PC-9 (cell line): Measurements from ENCODE around the gene ABCD2. TPM values are rescaled to one million over a fixed set of nuclear protein-coding genes. Genes with fewer than 3 reads are reported as not detected.

Experiments
- BruUV-seq: library from RNA; stranded (reverse); fragments of 400-500 nt; replicated peaks from 2 replicates; lab custom pipeline; 2021; lab: Mats Ljungman, UMichigan
- CTCF ChIA-PET: fragments of 300-600 bp; sonication (Branson Sonifier 250); formaldehyde crosslinking; loops from one replicate; lab custom pipeline; 2022; ENCODE audit warnings: antibody characterized with exemption; lab: Charles Lee
- POLR2A ChIA-PET: fragments of 300-600 bp; sonication (Branson Sonifier 250); formaldehyde crosslinking; loops from one replicate; lab custom pipeline; 2022; ENCODE audit warnings: antibody characterized with exemption; ENCODE audit not compliant: unreplicated experiment; lab: Charles Lee
- DNase-seq, 2 experiments: peaks; one replicate each; pipeline versions ENCODE4 v3.0.0 to v3.0.0-alpha.2; 2015 to 2022; ENCODE audit warnings: mixed read lengths in 1 of 2
- H2AFZ ChIP-seq: fragments of 200-600 bp; sonication (generic); 2 replicates; pipeline ENCODE4 v1.8.1; 2017; ENCODE audit warnings: antibody characterized with exemption
- H3F3A ChIP-seq: fragments of 200-600 bp; sonication (generic); 2 replicates; pipeline ENCODE4 v1.8.1; 2017; ENCODE audit warnings: antibody characterized with exemption, mild to moderate bottlenecking, low read depth; ENCODE audit not compliant: insufficient read depth
- H3K27ac ChIP-seq: fragments of 200-600 bp; sonication (generic); 2 replicates; pipeline ENCODE4 v1.6.1; 2016; ENCODE audit warnings: mixed run types
- H3K27me3 ChIP-seq: fragments of 200-600 bp; sonication (generic); 2 replicates; pipeline ENCODE4 v1.6.1; 2016; ENCODE audit warnings: low read depth, mixed run types; ENCODE audit not compliant: insufficient read depth
- H3K36me3 ChIP-seq: fragments of 200-600 bp; sonication (generic); 2 replicates; pipeline ENCODE4 v1.6.1; 2016; ENCODE audit warnings: low read depth, mixed run types
- H3K4me1 ChIP-seq: fragments of 200-600 bp; sonication (generic); replicated peaks from 2 replicates; pipeline ENCODE4 v1.6.1; 2016; ENCODE audit warnings: mixed run types; ENCODE audit not compliant: insufficient read depth
- H3K4me2 ChIP-seq: fragments of 200-600 bp; sonication (generic); 2 replicates; pipeline ENCODE4 v1.6.1; 2017; ENCODE audit warnings: mixed run types
- H3K4me3 ChIP-seq: fragments of 200-600 bp; sonication (generic); 2 replicates; pipeline ENCODE4 v1.6.1; 2016; ENCODE audit warnings: mixed run types
- H3K79me2 ChIP-seq: fragments of 200-600 bp; sonication (generic); 2 replicates; pipeline ENCODE4 v1.6.1; 2017; ENCODE audit warnings: low read depth, mixed run types
- H3K9me2 ChIP-seq: fragments of 200-600 bp; sonication (generic); 2 replicates; pipeline ENCODE4 v1.8.1; 2017; ENCODE audit warnings: mild to moderate bottlenecking; ENCODE audit not compliant: insufficient read depth
- H3K9me3 ChIP-seq: fragments of 200-600 bp; sonication (generic); 2 replicates; pipeline ENCODE4 v1.8.1; 2016; ENCODE audit warnings: low read depth; ENCODE audit not compliant: insufficient read depth
- H4K20me1 ChIP-seq: fragments of 200-600 bp; sonication (generic); 2 replicates; pipeline ENCODE4 v1.8.1; 2017; ENCODE audit not compliant: insufficient read depth
- EZH2 ChIP-seq: fragments of 200-600 bp; sonication (generic); IDR thresholded peaks from 2 replicates; pipeline ENCODE4 v1.8.0; 2017; ENCODE audit warnings: antibody characterized with exemption, low read depth
- intact Hi-C: fragments of 100-400 bp; cut with micrococcal nuclease; formaldehyde crosslinking; loops from one replicate; pipeline ENCODE4 v1.10.0; 2022; ENCODE audit not compliant: unreplicated experiment
- total RNA-seq: library from RNA; stranded (reverse); gene quantifications from 2 replicates; pipeline ENCODE4 v1.2.3, GENCODE V29; 2021
- TF ChIP-seq, protein P1 (sequence below): fragments of 200-600 bp; sonication (generic); conservative IDR thresholded peaks from 2 replicates; pipeline ENCODE4 v1.6.1; 2017; ENCODE audit warnings: mixed run types, antibody characterized with exemption, mild to moderate bottlenecking, moderate library complexity

Gene ABCD2
- total RNA-seq, 1 experiment from 2014 or later = not detected

DNA sequence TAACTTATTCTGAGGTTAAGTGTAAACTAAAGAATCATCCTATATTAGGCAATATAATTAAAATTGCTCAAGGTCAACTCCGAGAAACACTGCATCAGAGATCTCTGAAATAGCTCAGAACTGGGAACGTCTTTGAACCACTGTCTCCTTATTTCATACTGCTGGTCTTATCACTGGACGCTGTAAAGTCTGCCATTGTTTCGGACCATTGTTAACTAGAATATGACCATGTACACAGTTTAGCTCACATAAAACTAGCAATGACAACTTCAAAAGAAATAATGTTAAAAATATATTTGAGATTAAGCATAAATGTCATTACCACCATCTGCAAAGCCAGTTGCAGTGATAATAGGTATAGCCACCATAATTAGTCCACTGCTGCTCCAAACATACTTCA lies 2.9 kb downstream of the ABCD2 start:
- Histone ChIP-seq H2AFZ (no peak overlapping the region), H4K20me1 (no peaks in the 10 kb centered on the region), H3K27me3 (no peaks in the 10 kb centered on the region), H3K9me3 (no peaks in the 10 kb centered on the region), H3K4me3 (no peak overlapping the region), H3K27ac (no peak overlapping the region), H3K36me3 (no peaks in the 10 kb centered on the region), H3K4me2 (no peak overlapping the region), H3K9me2 (no peaks in the 10 kb centered on the region), H3F3A (no peaks in the 10 kb centered on the region), H3K4me1 (no peaks in the 10 kb centered on the region; the same call in 1 of the 2 replicates), H3K79me2 (no peaks in the 10 kb centered on the region)
- ChIA-PET CTCF (no interaction called here), POLR2A (no interaction called here)
- intact Hi-C loops = no loop called here
- TF ChIP-seq EZH2 = no peak
- TF ChIP-seq, protein P1, sequence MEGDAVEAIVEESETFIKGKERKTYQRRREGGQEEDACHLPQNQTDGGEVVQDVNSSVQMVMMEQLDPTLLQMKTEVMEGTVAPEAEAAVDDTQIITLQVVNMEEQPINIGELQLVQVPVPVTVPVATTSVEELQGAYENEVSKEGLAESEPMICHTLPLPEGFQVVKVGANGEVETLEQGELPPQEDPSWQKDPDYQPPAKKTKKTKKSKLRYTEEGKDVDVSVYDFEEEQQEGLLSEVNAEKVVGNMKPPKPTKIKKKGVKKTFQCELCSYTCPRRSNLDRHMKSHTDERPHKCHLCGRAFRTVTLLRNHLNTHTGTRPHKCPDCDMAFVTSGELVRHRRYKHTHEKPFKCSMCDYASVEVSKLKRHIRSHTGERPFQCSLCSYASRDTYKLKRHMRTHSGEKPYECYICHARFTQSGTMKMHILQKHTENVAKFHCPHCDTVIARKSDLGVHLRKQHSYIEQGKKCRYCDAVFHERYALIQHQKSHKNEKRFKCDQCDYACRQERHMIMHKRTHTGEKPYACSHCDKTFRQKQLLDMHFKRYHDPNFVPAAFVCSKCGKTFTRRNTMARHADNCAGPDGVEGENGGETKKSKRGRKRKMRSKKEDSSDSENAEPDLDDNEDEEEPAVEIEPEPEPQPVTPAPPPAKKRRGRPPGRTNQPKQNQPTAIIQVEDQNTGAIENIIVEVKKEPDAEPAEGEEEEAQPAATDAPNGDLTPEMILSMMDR = no peak
- no peak for DNase-seq
- BruUV-seq = no TSS peak

DNA sequence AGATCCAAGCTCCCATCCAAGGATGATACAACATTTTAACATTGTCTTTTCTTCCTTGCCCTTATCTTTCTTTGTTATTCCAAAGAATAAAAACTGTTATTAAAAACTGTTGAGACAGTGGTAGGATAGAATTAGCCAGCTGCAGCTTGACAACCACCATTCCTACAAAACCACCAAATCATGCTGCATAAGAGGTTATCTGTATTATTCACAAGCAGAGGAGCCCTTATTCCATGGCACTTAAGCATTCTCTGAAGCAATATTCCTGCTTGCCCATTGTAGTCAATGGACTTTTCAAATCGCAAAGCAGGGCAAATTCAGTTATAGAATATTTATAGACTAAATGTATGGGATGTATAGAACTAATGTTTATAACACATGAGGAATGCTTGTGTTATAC lies 3.4 kb downstream of the ABCD2 start:
- TF ChIP-seq, protein P1 = no peak
- no peak for TF ChIP-seq EZH2
- no peak overlapping the region for H3K4me2 ChIP-seq
- H3K4me3 ChIP-seq = no peak overlapping the region
- no peaks in the 10 kb centered on the region for H3F3A ChIP-seq
- POLR2A ChIA-PET = no interaction called here
- no peaks in the 10 kb centered on the region for H3K9me2 ChIP-seq
- BruUV-seq = no TSS peak
- no peak overlapping the region for H3K27ac ChIP-seq
- H3K36me3 ChIP-seq = no peaks in the 10 kb centered on the region
- H2AFZ ChIP-seq = no peak overlapping the region
- no peaks in the 10 kb centered on the region for H3K27me3 ChIP-seq
- CTCF ChIA-PET = no interaction called here
- no peaks in the 10 kb centered on the region; the same call in 1 of the 2 replicates for H3K4me1 ChIP-seq
- no peaks in the 10 kb centered on the region for H4K20me1 ChIP-seq
- intact Hi-C loops = no loop called here
- H3K9me3 ChIP-seq = no peaks in the 10 kb centered on the region
- DNase-seq = no peak
- no peaks in the 10 kb centered on the region for H3K79me2 ChIP-seq

GRCh38 chr12:39613525-39613924 lies 6.1 kb downstream of the ABCD2 start:
- CTCF ChIA-PET = no interaction called here
- BruUV-seq = no TSS peak
- POLR2A ChIA-PET = no interaction called here
- H3K4me3 ChIP-seq = no peak overlapping the region
- H3K27ac ChIP-seq = no peak overlapping the region
- no peaks in the 10 kb centered on the region for H3K36me3 ChIP-seq
- no peak for DNase-seq
- no peaks in the 10 kb centered on the region for H3K9me2 ChIP-seq
- no peaks in the 10 kb centered on the region for H4K20me1 ChIP-seq
- H3K4me1 ChIP-seq = no peaks in the 10 kb centered on the region
- no peaks in the 10 kb centered on the region for H3K9me3 ChIP-seq
- intact Hi-C loops = no loop called here
- no peaks in the 10 kb centered on the region for H3K79me2 ChIP-seq
- no peak overlapping the region for H2AFZ ChIP-seq
- no peak overlapping the region for H3K4me2 ChIP-seq
- H3F3A ChIP-seq = no peaks in the 10 kb centered on the region
- H3K27me3 ChIP-seq = no peaks in the 10 kb centered on the region
- no peak for TF ChIP-seq EZH2
- TF ChIP-seq, protein P1 = no peak
